Neural crest cell (in vitro differentiated cells): ENCODE data around the gene ASIC2. TPM values are rescaled to one million over a fixed set of nuclear protein-coding genes. Genes with fewer than 3 reads are reported as not detected.

ENCODE experiments used
- DNase-seq: peaks from one replicate; pipeline ENCODE4 v3.0.0; 2021; ENCODE audit warnings: low read depth, mixed read lengths, low spot score
- H3K27ac Mint-ChIP-seq: one replicate; pipeline ENCODE4 v1.8.0; 2021; ENCODE audit warnings: mild to moderate bottlenecking, mixed read lengths; ENCODE audit not compliant: unreplicated experiment
- H3K27me3 Mint-ChIP-seq: 2 replicates; pipeline ENCODE4 v1.8.0; 2021; ENCODE audit warnings: low read depth, mild to moderate bottlenecking, mixed read lengths
- H3K36me3 Mint-ChIP-seq: 2 replicates; pipeline ENCODE4 v1.8.0; 2021; ENCODE audit warnings: low read depth, mild to moderate bottlenecking, mixed read lengths
- H3K4me1 Mint-ChIP-seq: 2 replicates; pipeline ENCODE4 v1.8.0; 2021; ENCODE audit warnings: mixed read lengths
- H3K4me3 Mint-ChIP-seq: one replicate; pipeline ENCODE4 v1.8.0; 2021; ENCODE audit warnings: mild to moderate bottlenecking, mixed read lengths
- H3K9me3 Mint-ChIP-seq: 2 replicates; pipeline ENCODE4 v1.8.0; 2021; ENCODE audit warnings: mixed read lengths
- CTCF ChIP-seq: fragments of 200-600 bp; sonication (generic); conservative IDR thresholded peaks from 2 replicates; pipeline ENCODE4 v1.5.0; 2021; ENCODE audit warnings: antibody characterized with exemption, mild to moderate bottlenecking
- total RNA-seq: library from RNA; stranded (reverse); gene quantifications from 2 replicates; pipeline ENCODE4 v1.2.1, GENCODE V29; 2021

The ASIC2 gene
- total RNA-seq, 1 donor from 2014 or later: 0.12 TPM

GRCh38 chr17:33234233-33234632 is 58.9 kb downstream of the ASIC2 start:
- H3K4me3 Mint-ChIP-seq: no peak overlapping the region
- H3K4me1 Mint-ChIP-seq: no peaks in the 10 kb centered on the region
- no peak for TF ChIP-seq CTCF
- H3K36me3 Mint-ChIP-seq: no peaks in the 10 kb centered on the region
- no peaks in the 10 kb centered on the region for H3K9me3 Mint-ChIP-seq
- DNase-seq: no peak
- H3K27me3 Mint-ChIP-seq: peaks cover 7% of the 10 kb centered on the region
- H3K27ac Mint-ChIP-seq: no peak overlapping the region

- Mint-ChIP-seq H3K4me1 (no peaks in the 10 kb centered on the region), H3K36me3 (no peaks in the 10 kb centered on the region), H3K9me3 (no peaks in the 10 kb centered on the region), H3K27ac (no peak overlapping the region), H3K27me3 (peaks cover 8% of the 10 kb centered on the region), H3K4me3 (no peak overlapping the region)
- DNase-seq: no peak
- TF ChIP-seq CTCF: no peak
Observed at GRCh38 chr17:33233811-33234177, 59.3 kb downstream of the ASIC2 start.

GRCh38 chr17:33229499-33229898 is 63.6 kb downstream of the ASIC2 start:
- Mint-ChIP-seq H3K4me1 (no peaks in the 10 kb centered on the region), H3K4me3 (no peak overlapping the region), H3K27ac (no peak overlapping the region), H3K9me3 (no peaks in the 10 kb centered on the region), H3K27me3 (peaks cover 14% of the 10 kb centered on the region), H3K36me3 (no peaks in the 10 kb centered on the region)
- no peak for TF ChIP-seq CTCF
- no peak for DNase-seq

- DNase-seq: no peak
- TF ChIP-seq CTCF: no peak
- no peaks in the 10 kb centered on the region for H3K9me3 Mint-ChIP-seq
- no peak overlapping the region for H3K4me3 Mint-ChIP-seq
- H3K36me3 Mint-ChIP-seq: no peaks in the 10 kb centered on the region
- H3K27me3 Mint-ChIP-seq: peaks cover 18% of the 10 kb centered on the region
- no peaks in the 10 kb centered on the region for H3K4me1 Mint-ChIP-seq
- no peak overlapping the region for H3K27ac Mint-ChIP-seq
Observed at GRCh38 chr17:33229028-33229427, 64.1 kb downstream of the ASIC2 start.

- Mint-ChIP-seq H3K27ac (no peak overlapping the region), H3K4me3 (no peak overlapping the region), H3K4me1 (no peaks in the 10 kb centered on the region), H3K36me3 (no peaks in the 10 kb centered on the region), H3K9me3 (no peaks in the 10 kb centered on the region), H3K27me3 (peaks cover 18% of the 10 kb centered on the region)
- TF ChIP-seq CTCF: no peak
- DNase-seq: no peak
Observed at GRCh38 chr17:33228548-33228947, 64.5 kb downstream of the ASIC2 start.

- no peaks in the 10 kb centered on the region for H3K9me3 Mint-ChIP-seq
- no peak for DNase-seq
- no peak overlapping the region for H3K4me3 Mint-ChIP-seq
- H3K36me3 Mint-ChIP-seq: no peaks in the 10 kb centered on the region
- TF ChIP-seq CTCF: no peak
- H3K27me3 Mint-ChIP-seq: peaks cover 18% of the 10 kb centered on the region
- no peaks in the 10 kb centered on the region for H3K4me1 Mint-ChIP-seq
- H3K27ac Mint-ChIP-seq: no peak overlapping the region
Observed at GRCh38 chr17:33227911-33228310, 65.2 kb downstream of the ASIC2 start.
